VCaP (cell line): ENCODE data around the gene MNDA.

Source experiments
- H3K27ac ChIP-seq: fragments of 450-650 bp; 2 replicates; pipeline ENCODE4 v1.5.1; 2017
- TF ChIP-seq, protein P1 (sequence below): fragments of 450-650 bp; conservative IDR thresholded peaks from 2 replicates; pipeline ENCODE4 v1.5.1; 2017; ENCODE audit warnings: mild to moderate bottlenecking, moderate library complexity

The MNDA gene

DNA sequence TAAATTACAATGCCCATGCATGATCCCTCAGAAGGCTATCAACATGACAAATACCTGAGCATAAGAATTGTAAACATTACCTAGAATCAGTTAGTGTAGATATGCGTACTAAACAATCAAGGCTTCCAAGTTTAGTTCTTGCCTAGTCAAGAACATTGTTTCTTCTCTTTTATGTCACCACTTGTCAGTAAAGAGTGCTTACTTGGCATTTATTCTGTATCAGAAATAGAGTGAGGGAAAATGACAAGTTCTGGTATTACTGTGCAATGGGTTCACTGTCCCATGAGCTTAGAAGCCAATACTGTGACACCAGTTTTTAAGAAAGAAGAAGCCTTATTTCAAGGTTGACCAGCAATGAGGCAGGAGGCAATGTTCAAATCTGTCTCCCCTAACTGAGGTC, 27.5 kb upstream of the MNDA start:
- TF ChIP-seq, protein P1, sequence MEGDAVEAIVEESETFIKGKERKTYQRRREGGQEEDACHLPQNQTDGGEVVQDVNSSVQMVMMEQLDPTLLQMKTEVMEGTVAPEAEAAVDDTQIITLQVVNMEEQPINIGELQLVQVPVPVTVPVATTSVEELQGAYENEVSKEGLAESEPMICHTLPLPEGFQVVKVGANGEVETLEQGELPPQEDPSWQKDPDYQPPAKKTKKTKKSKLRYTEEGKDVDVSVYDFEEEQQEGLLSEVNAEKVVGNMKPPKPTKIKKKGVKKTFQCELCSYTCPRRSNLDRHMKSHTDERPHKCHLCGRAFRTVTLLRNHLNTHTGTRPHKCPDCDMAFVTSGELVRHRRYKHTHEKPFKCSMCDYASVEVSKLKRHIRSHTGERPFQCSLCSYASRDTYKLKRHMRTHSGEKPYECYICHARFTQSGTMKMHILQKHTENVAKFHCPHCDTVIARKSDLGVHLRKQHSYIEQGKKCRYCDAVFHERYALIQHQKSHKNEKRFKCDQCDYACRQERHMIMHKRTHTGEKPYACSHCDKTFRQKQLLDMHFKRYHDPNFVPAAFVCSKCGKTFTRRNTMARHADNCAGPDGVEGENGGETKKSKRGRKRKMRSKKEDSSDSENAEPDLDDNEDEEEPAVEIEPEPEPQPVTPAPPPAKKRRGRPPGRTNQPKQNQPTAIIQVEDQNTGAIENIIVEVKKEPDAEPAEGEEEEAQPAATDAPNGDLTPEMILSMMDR, result no peak
- H3K27ac ChIP-seq, result no peak overlapping the region

DNA sequence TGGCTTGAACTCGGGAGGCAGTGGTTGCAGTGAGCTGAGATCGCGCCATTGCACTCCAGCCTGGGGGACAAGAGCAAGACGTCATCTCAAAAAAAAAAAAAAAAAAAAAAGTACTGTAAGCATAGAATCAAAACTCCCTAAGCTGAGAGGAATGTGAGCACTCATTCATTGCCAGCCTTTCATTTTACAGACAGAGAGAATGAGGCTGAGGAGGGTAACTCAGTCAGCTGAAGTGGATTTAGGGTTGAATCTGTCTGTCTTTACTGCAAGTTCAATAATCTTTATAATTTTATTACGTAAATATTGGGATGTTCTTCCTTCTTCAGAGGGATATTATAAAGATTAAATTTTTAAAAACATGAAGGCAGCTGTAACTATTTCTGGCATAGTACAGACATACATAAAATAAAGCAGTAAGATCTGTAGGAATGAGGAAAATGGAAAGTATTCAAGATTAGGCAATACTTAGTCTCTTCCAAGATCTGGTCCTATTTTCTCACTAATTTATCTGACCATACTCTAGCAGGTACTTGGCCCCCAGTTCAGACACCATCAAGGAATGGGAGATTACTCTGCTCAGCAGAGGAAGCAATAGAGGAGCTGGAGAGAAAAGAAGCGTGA, 24.1 kb upstream of the MNDA start:
- no peak overlapping the region for H3K27ac ChIP-seq
- TF ChIP-seq, protein P1, result no peak

DNA sequence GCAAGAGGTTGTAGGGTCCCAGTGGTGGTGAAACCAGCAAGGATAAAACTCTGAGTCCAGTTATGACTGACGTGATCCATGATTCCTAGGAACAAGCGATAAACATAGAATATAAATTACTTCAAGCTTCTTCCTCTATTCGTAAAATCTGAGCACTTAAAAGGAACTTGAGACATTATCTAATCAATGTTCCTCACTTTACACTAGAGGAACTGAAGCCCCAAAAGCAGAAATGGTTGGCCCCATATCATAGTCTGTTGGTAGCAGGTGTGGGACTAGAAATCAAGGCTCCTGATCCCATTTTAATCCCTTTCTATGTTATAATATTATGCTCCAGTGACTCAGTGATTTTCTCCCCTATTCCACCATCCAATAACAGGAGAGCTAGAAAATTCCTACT, 21.9 kb upstream of the MNDA start:
- TF ChIP-seq, protein P1, result no peak
- no peak overlapping the region for H3K27ac ChIP-seq

DNA sequence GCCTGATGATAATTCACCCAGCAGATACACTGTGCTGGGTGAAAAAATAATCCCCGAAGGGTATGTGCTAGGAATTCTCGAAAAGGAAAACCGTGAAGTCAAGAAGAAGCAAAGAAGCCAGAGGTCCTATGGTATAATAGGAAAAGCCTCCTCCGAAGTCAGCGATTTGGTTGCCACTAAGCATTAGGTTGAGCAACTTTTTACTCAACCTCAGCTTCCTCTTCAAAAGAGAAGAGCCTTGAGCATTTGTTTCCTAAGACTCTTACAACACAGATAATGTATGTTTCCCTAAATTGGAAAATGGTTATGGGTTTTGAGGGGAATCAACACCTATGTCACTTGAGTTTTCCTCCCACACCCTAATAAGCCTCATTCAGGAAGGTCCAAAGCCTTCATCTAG, 21.3 kb upstream of the MNDA start:
- TF ChIP-seq, protein P1, result no peak

DNA sequence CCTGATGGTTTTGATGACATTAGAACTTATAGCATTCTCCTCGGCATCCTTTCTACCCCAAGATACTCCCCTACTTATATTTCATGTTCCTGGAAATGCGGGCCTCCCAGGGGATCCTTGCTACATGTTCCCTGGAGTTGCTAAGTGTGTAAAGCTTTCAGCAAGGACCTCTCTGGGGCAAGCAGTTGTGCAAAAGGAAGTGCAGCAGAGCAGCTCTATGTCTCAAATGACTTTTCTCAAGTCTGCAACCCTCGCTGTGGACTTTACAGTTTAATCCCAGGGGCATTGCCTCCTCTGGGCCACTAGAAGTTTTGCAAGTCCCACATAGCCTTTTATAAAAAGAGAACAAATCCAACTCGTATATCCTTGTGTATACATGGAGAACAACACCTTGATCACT, 20.8 kb upstream of the MNDA start:
- TF ChIP-seq, protein P1, result no peak

More for the DNA sequence above, 21.3 kb upstream of the MNDA start:
- H3K27ac ChIP-seq, result no peak overlapping the region

DNA sequence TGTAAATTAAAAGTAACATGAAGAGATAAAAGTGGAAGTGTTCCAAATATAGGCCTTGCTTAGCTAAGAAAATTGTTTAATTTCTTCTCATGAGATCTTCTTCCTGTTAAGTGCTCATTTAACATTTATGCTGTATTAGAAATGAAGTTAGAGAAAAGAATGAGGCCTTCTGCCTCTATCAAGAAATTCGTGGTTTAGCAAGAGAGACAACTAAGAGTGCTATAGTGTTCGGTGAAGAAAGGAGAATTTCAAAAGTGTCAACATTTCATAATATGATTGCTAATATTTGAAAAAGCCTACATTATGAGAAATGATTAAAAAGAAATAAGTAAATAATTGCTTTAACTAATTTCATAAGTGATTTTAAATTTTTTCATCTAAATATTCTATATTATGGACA, 18.8 kb upstream of the MNDA start:
- TF ChIP-seq, protein P1, result no peak
- H3K27ac ChIP-seq, result no peak overlapping the region

More for the DNA sequence above, 20.8 kb upstream of the MNDA start:
- no peak overlapping the region for H3K27ac ChIP-seq

DNA sequence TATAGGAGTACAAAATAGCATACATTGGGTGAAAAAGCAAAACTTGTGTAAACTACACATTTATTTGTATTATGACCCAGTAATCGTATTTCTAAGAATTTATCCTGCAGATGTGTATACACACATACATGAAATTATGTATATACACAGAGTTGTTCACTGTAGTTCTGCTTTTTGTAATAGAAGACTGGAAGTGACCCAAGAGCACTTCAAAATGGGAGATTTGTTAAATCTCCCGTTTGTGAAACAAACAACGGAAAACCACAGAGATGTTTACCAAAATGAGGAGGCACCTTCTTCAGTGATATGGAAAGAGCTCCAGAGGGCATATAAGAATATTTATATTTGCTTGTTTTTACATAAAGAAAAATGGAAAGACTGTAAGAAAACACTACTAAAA, 18.0 kb upstream of the MNDA start:
- no peak overlapping the region for H3K27ac ChIP-seq
- TF ChIP-seq, protein P1, result no peak
